Retinal pigment epithelial cell (primary cell): ENCODE measurements around the gene MTRF1.

Experiments used
- DNase-seq: peaks from one replicate; pipeline ENCODE4 v3.0.0-alpha.2; 2010; ENCODE audit warnings: low read depth
- H3K4me3 ChIP-seq: 2 replicates; pipeline ENCODE4 v1.5.1; 2011; ENCODE audit warnings: mild to moderate bottlenecking, low read length, control low read depth, moderate library complexity
- CTCF ChIP-seq: conservative IDR thresholded peaks from 2 replicates; pipeline ENCODE4 v1.5.1; 2011; ENCODE audit warnings: low read depth, low read length, control low read depth, inconsistent platforms

Gene MTRF1

GRCh38 chr13:41222259-41222852 lies 41.0 kb downstream of the MTRF1 start:
- H3K4me3 ChIP-seq, result no peak overlapping the region
- DNase-seq, result no peak
- peak; percentile 79 for TF ChIP-seq CTCF

GRCh38 chr13:41220401-41220800 lies 43.0 kb downstream of the MTRF1 start:
- DNase-seq, result no peak
- H3K4me3 ChIP-seq, result no peak overlapping the region
- TF ChIP-seq CTCF, result no peak

- H3K4me3 ChIP-seq, result no peak overlapping the region
- DNase-seq, result peak; percentile 87
- no peak for TF ChIP-seq CTCF
Measured at GRCh38 chr13:41216160-41216559, 47.2 kb downstream of the MTRF1 start.

- TF ChIP-seq CTCF, result no peak
- DNase-seq, result no peak
- no peak overlapping the region for H3K4me3 ChIP-seq
Measured at GRCh38 chr13:41213919-41214318, 49.5 kb downstream of the MTRF1 start.

- TF ChIP-seq CTCF, result no peak
- no peak for DNase-seq
- H3K4me3 ChIP-seq, result no peak overlapping the region
Measured at GRCh38 chr13:41213316-41213715, 50.1 kb downstream of the MTRF1 start.

- no peak overlapping the region for H3K4me3 ChIP-seq
- DNase-seq, result no peak
- no peak for TF ChIP-seq CTCF
Measured at GRCh38 chr13:41212881-41213280, 50.5 kb downstream of the MTRF1 start.

GRCh38 chr13:41211062-41211461 lies 52.3 kb downstream of the MTRF1 start:
- no peak overlapping the region for H3K4me3 ChIP-seq
- no peak for DNase-seq
- TF ChIP-seq CTCF, result no peak
